Gastrocnemius medialis (tissue), 4 donors: ENCODE data around the gene MTTP. TPM values are rescaled to one million over a fixed set of nuclear protein-coding genes. Genes with fewer than 3 reads are reported as not detected.

Experiments used
- ATAC-seq, 2 donors: fragments of 150-250 bp; one replicate each; pipeline ENCODE4 v1.9.1; 2016
- DNase-seq, 2 donors: peaks; one replicate each; pipeline ENCODE4 v3.0.0-alpha.2; 2019
- H3K27ac ChIP-seq, 4 donors: fragments of 200-600 bp; sonication (generic); 1 replicate in 1 of 4; 2 replicates in 3 of 4; pipeline ENCODE4 v1.5.1; 2016 to 2018; ENCODE audit warnings: mild to moderate bottlenecking in 2 of 4, moderate library complexity in 1 of 4
- H3K27me3 ChIP-seq, 3 donors: fragments of 200-600 bp; sonication (generic) in 2 of 3; 1 replicate in 1 of 3; 2 replicates in 2 of 3; pipeline versions ENCODE4 v1.5.1 to v1.6.0; 2016 to 2019; ENCODE audit warnings: mild to moderate bottlenecking in 1 of 3, moderate library complexity in 1 of 3
- H3K36me3 ChIP-seq, 2 donors: fragments of 200-600 bp; sonication (generic) in 1 of 2; one replicate each; pipeline ENCODE4 v1.5.1; 2017 to 2018
- H3K4me1 ChIP-seq, 2 donors: fragments of 200-600 bp; sonication (generic) in 1 of 2; one replicate each; pipeline ENCODE4 v1.5.1; 2016 to 2017; ENCODE audit warnings: mild to moderate bottlenecking in 2 of 2
- H3K4me3 ChIP-seq, 4 donors: fragments of 200-600 bp; sonication (generic) in 3 of 4; 1 replicate in 1 of 4; 2 replicates in 3 of 4; pipeline ENCODE4 v1.5.1; 2016 to 2019; ENCODE audit warnings: mild to moderate bottlenecking in 2 of 4
- H3K9me3 ChIP-seq, 3 donors: fragments of 200-600 bp; sonication (generic) in 2 of 3; 1 replicate in 1 of 3; 2 replicates in 2 of 3; pipeline ENCODE4 v1.5.1; 2016 to 2019
- CTCF ChIP-seq, 5 experiments: fragments of 450-650 bp in 3 of 5; fragments of 200-600 bp in 2 of 5; sonication (generic) in 2 of 5; IDR thresholded peaks in 4 of 5; conservative IDR thresholded peaks in 1 of 5; 1 replicate in 4 of 5; 2 replicates in 1 of 5; pipeline ENCODE4 v1.5.1; 2016 to 2019; ENCODE audit warnings: antibody characterized with exemption in 5 of 5, mild to moderate bottlenecking in 3 of 5, moderate library complexity in 3 of 5
- POLR2A ChIP-seq, 2 donors: fragments of 450-650 bp; IDR thresholded peaks; one replicate each; pipeline ENCODE4 v1.6.1; 2017; ENCODE audit warnings: antibody characterized with exemption in 2 of 2, mild to moderate bottlenecking in 2 of 2, moderate library complexity in 2 of 2
- in situ Hi-C, 4 donors: fragments of 200-750 bp; cut with MboI; loops; one replicate each; pipeline versions ENCODE4 v1.15.0 to v1.8.0; 2017; ENCODE audit warnings: low sequenced_read_pairs in 4 of 4
- intact Hi-C: fragments of 100-400 bp; cut with DNase I; formaldehyde crosslinking; loops from one replicate; pipeline ENCODE4 v1.15.1; 2023; ENCODE audit warnings: low total_unique reads
- total RNA-seq, 4 donors: library from RNA; depleted of rRNA; stranded (reverse); fragments of >200 nt; gene quantifications; one replicate each; pipeline versions ENCODE4 v1.1.0 to v1.2.3, GENCODE V29; 2016

MTTP gene
- total RNA-seq, 4 donors from 2014 or later = 0.33 to 0.63 (median 0.59) TPM; not detected in 1

- TF ChIP-seq CTCF (IDR thresholded peaks at IDR 0.05 in 4 of 5, conservative IDR thresholded peaks at IDR 0.05 in 1 of 5) (no peak), POLR2A (IDR thresholded peaks at IDR 0.05) (no peak)
- Histone ChIP-seq H3K27ac (peak overlapping the region; percentile 75 to 99 (median 98)), H3K4me3 (no peak overlapping the region), H3K36me3 (no peaks in the 10 kb centered on the region), H3K27me3 (no peaks in the 10 kb centered on the region), H3K4me1 (peaks cover 51 to 72% of the 10 kb centered on the region in 2 donors), H3K9me3 (no peaks in the 10 kb centered on the region)
- intact Hi-C loops = no loop called here
- DNase-seq = no peak
- in situ Hi-C loops = no loop called here
- peak; percentile 25 to 42 for ATAC-seq
Measured at GRCh38 chr4:99637174-99637573, 62.5 kb downstream of the MTTP start.

GRCh38 chr4:99640676-99641075 lies 66.1 kb downstream of the MTTP start:
- TF ChIP-seq CTCF (IDR thresholded peaks at IDR 0.05 in 4 of 5, conservative IDR thresholded peaks at IDR 0.05 in 1 of 5) = no peak
- TF ChIP-seq POLR2A (IDR thresholded peaks at IDR 0.05) = no peak
- Histone ChIP-seq H3K27ac (peak overlapping the region; percentile 75 to 99 (median 98)), H3K9me3 (no peaks in the 10 kb centered on the region), H3K4me1 (peaks cover 65 to 82% of the 10 kb centered on the region in 2 donors), H3K36me3 (no peaks in the 10 kb centered on the region), H3K4me3 (no peak overlapping the region), H3K27me3 (no peaks in the 10 kb centered on the region)
- in situ Hi-C loops = no loop called here
- intact Hi-C loops = no loop called here
- ATAC-seq (no peak), DNase-seq (no peak)

- in situ Hi-C loops = no loop called here
- TF ChIP-seq POLR2A (IDR thresholded peaks at IDR 0.05) (no peak), CTCF (IDR thresholded peaks at IDR 0.05 in 4 of 5, conservative IDR thresholded peaks at IDR 0.05 in 1 of 5) (no peak)
- peak overlapping the region; percentile 5 to 44 (median 26) for H3K4me3 ChIP-seq
- H3K27ac ChIP-seq = peak overlapping the region; percentile 94 to 99 (median 98)
- H3K36me3 ChIP-seq = no peaks in the 10 kb centered on the region
- intact Hi-C loops = no loop called here
- no peaks in the 10 kb centered on the region for H3K27me3 ChIP-seq
- H3K9me3 ChIP-seq = no peaks in the 10 kb centered on the region
- DNase-seq (peak; percentile 85 to 95), ATAC-seq (peak; percentile 77 to 89)
- peaks cover 76 to 81% of the 10 kb centered on the region in 2 donors for H3K4me1 ChIP-seq
Measured at GRCh38 chr4:99642725-99643489, 68.3 kb downstream of the MTTP start.

DNA sequence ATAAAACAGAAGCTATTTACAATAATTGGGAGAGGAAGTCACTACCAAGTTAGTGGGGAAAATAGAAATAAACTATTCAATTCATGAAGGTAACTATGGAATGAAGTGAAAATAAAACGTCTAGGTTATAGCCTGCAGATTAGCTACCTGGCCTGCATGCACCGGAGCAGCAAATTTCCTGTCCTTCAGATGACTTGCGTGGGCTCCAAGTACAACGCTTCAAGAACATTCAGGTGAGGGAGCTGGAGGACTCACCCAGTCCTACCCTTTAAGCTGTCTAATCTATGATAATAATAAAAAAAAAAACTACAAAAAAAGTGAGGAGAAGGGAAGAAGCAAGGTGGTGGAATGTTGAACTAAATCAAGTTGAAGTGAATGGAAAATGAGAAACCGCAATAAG lies 69.8 kb downstream of the MTTP start:
- Histone ChIP-seq H3K27ac (peak overlapping the region; percentile 94 to 99 (median 98)), H3K27me3 (no peaks in the 10 kb centered on the region), H3K36me3 (no peaks in the 10 kb centered on the region), H3K4me1 (peaks cover 79 to 86% of the 10 kb centered on the region in 2 donors), H3K4me3 (peak overlapping the region; percentile 5 to 44 (median 29)), H3K9me3 (no peaks in the 10 kb centered on the region)
- no peak for TF ChIP-seq CTCF (IDR thresholded peaks at IDR 0.05 in 4 of 5, conservative IDR thresholded peaks at IDR 0.05 in 1 of 5)
- TF ChIP-seq POLR2A (IDR thresholded peaks at IDR 0.05) = no peak
- intact Hi-C loops (no loop called here), in situ Hi-C loops (no loop called here)
- DNase-seq = no peak
- ATAC-seq = no peak
